Measurements from ENCODE around the gene CACNG8. TPM values are rescaled to one million over a fixed set of nuclear protein-coding genes. Genes with fewer than 3 reads are reported as not detected.

Gene CACNG8
- total RNA-seq, 1 experiment from 2014 or later: 12.5 TPM

GRCh38 chr19:53998223-53998622 lies 35.5 kb downstream of the CACNG8 start:
- H3K4me3 Mint-ChIP-seq: no peak overlapping the region
- ChIA-PET POLR2A (no interaction called here), CTCF (interaction anchor here (0.7 to 3.3 kb wide), 5 partner anchors 10 to 292 kb away, joined by 3 to 12 read pairs (median 5); no protein-coding TSS in a partner anchor)
- H3K36me3 Mint-ChIP-seq: no peaks in the 10 kb centered on the region
- DNase-seq (ENCODE audit: low spot score): no peak
- no peaks in the 10 kb centered on the region for H3K9me3 Mint-ChIP-seq
- peaks cover 98% of the 10 kb centered on the region for H3K27me3 Mint-ChIP-seq (ENCODE audit: low read depth)
- no peak for ATAC-seq
- TF ChIP-seq KAT7 (CRISPR knock-in tag; IDR thresholded peaks at IDR 0.05; ENCODE audit: borderline replicate concordance) (no peak), MXD4 (CRISPR knock-in tag; IDR thresholded peaks at IDR 0.05; ENCODE audit: borderline replicate concordance) (no peak), ZBTB43 (CRISPR knock-in tag; IDR thresholded peaks at IDR 0.05) (no peak), STAT6 (CRISPR knock-in tag; conservative IDR thresholded peaks at IDR 0.05; ENCODE audit: low read depth) (no peak), ATF2 (CRISPR knock-in tag; IDR thresholded peaks at IDR 0.05; ENCODE audit: borderline replicate concordance, low read depth) (no peak), CDX4 (CRISPR knock-in tag; IDR thresholded peaks at IDR 0.05; ENCODE audit: borderline replicate concordance) (no peak), ATF1 (CRISPR knock-in tag; IDR thresholded peaks at IDR 0.05) (no peak)
- H3K27ac Mint-ChIP-seq: no peak overlapping the region
- peaks cover 11% of the 10 kb centered on the region for H3K4me1 Mint-ChIP-seq

- no peaks in the 10 kb centered on the region for H3K36me3 Mint-ChIP-seq
- no peak overlapping the region for H3K27ac Mint-ChIP-seq
- H3K9me3 Mint-ChIP-seq: no peaks in the 10 kb centered on the region
- peaks cover 83% of the 10 kb centered on the region for H3K27me3 Mint-ChIP-seq (ENCODE audit: low read depth)
- ChIA-PET POLR2A (interaction anchor here (0.6 kb wide), 1 partner anchor 11 kb away, joined by 3 read pairs; no protein-coding TSS in a partner anchor), CTCF (no interaction called here)
- H3K4me3 Mint-ChIP-seq: no peak overlapping the region
- ATAC-seq (no peak), DNase-seq (ENCODE audit: low spot score) (no peak)
- peaks cover 11% of the 10 kb centered on the region for H3K4me1 Mint-ChIP-seq
- TF ChIP-seq FOXP1 (CRISPR knock-in tag; IDR thresholded peaks at IDR 0.05; ENCODE audit: borderline replicate concordance) (no peak), CREB1 (CRISPR knock-in tag; IDR thresholded peaks at IDR 0.05) (no peak), ZNF121 (CRISPR knock-in tag; IDR thresholded peaks at IDR 0.05) (no peak), FOXJ3 (CRISPR knock-in tag; IDR thresholded peaks at IDR 0.05; ENCODE audit: borderline replicate concordance) (no peak), TEAD1 (CRISPR knock-in tag; IDR thresholded peaks at IDR 0.05) (no peak), ZNF532 (CRISPR knock-in tag; IDR thresholded peaks at IDR 0.05; ENCODE audit: borderline replicate concordance) (no peak), FOXP4 (CRISPR knock-in tag; IDR thresholded peaks at IDR 0.05) (no peak), ATF1 (CRISPR knock-in tag; IDR thresholded peaks at IDR 0.05) (no peak), ATF3 (CRISPR knock-in tag; conservative IDR thresholded peaks at IDR 0.05) (no peak), OVOL2 (CRISPR knock-in tag; IDR thresholded peaks at IDR 0.05; ENCODE audit: borderline replicate concordance) (no peak), STAT6 (CRISPR knock-in tag; conservative IDR thresholded peaks at IDR 0.05; ENCODE audit: low read depth) (no peak), SMAD3 (CRISPR knock-in tag; IDR thresholded peaks at IDR 0.05; ENCODE audit: borderline replicate concordance) (no peak), FOXK1 (CRISPR knock-in tag; IDR thresholded peaks at IDR 0.05) (no peak)
These were observed 37.0 kb downstream of the CACNG8 start for GRCh38 chr19:53999694-54000093.

Measured in WTC11 (cell line).